HEK293 (cell line): ENCODE data around the gene SHC3.

Experiments
- YY1 ChIP-seq: fragments of 450-650 bp; formaldehyde crosslinking; IDR thresholded peaks from 2 replicates; pipeline ENCODE4 v1.5.1; 2018; ENCODE audit warnings: missing biosample characterization, missing genetic modification characterization
- ZBTB8A ChIP-seq: fragments of 450-650 bp; formaldehyde crosslinking; IDR thresholded peaks from 2 replicates; pipeline ENCODE4 v1.5.1; 2016; ENCODE audit warnings: missing biosample characterization, missing genetic modification characterization
- ZNF174 ChIP-seq: fragments of 450-650 bp; formaldehyde crosslinking; IDR thresholded peaks from 2 replicates; pipeline ENCODE4 v1.5.0; 2017; ENCODE audit warnings: missing biosample characterization, mild to moderate bottlenecking, missing genetic modification characterization
- ZNF211 ChIP-seq: fragments of 450-650 bp; formaldehyde crosslinking; IDR thresholded peaks from 2 replicates; pipeline ENCODE4 v1.5.1; 2016; ENCODE audit warnings: low read depth, missing biosample characterization, missing genetic modification characterization
- ZNF24 ChIP-seq: fragments of 450-650 bp; formaldehyde crosslinking; IDR thresholded peaks from 2 replicates; pipeline ENCODE4 v1.5.1; 2016; ENCODE audit warnings: missing biosample characterization, missing genetic modification characterization
- ZNF311 ChIP-seq: fragments of 450-650 bp; formaldehyde crosslinking; IDR thresholded peaks from 2 replicates; pipeline ENCODE4 v1.5.1; 2017; ENCODE audit warnings: missing biosample characterization, missing genetic modification characterization, borderline replicate concordance
- TF ChIP-seq, protein P1 (sequence below): fragments of 450-650 bp; formaldehyde crosslinking; IDR thresholded peaks from 2 replicates; pipeline ENCODE4 v1.5.1; 2016; ENCODE audit warnings: missing biosample characterization, missing genetic modification characterization
- TF ChIP-seq, protein P2 (sequence below): fragments of 450-650 bp; formaldehyde crosslinking; IDR thresholded peaks from 2 replicates; pipeline ENCODE4 v1.5.1; 2016; ENCODE audit warnings: missing biosample characterization, missing genetic modification characterization, borderline replicate concordance
- TF ChIP-seq, protein P3 (sequence below): fragments of 450-650 bp; formaldehyde crosslinking; IDR thresholded peaks from 2 replicates; pipeline ENCODE4 v1.5.1; 2016; ENCODE audit warnings: missing biosample characterization, missing genetic modification characterization, low read depth
- TF ChIP-seq, protein P4 (sequence below): fragments of 450-650 bp; formaldehyde crosslinking; IDR thresholded peaks from 2 replicates; pipeline ENCODE4 v1.5.1; 2016; ENCODE audit warnings: missing biosample characterization, missing genetic modification characterization
- TF ChIP-seq, protein P5 (sequence below): fragments of 450-650 bp; formaldehyde crosslinking; IDR thresholded peaks from 2 replicates; pipeline ENCODE4 v1.5.1; 2016; ENCODE audit warnings: missing biosample characterization, missing genetic modification characterization
- TF ChIP-seq, protein P6 (sequence below): fragments of 450-650 bp; IDR thresholded peaks from 2 replicates; pipeline ENCODE4 v1.5.1; 2018; ENCODE audit warnings: missing biosample characterization, missing genetic modification characterization

DNA sequence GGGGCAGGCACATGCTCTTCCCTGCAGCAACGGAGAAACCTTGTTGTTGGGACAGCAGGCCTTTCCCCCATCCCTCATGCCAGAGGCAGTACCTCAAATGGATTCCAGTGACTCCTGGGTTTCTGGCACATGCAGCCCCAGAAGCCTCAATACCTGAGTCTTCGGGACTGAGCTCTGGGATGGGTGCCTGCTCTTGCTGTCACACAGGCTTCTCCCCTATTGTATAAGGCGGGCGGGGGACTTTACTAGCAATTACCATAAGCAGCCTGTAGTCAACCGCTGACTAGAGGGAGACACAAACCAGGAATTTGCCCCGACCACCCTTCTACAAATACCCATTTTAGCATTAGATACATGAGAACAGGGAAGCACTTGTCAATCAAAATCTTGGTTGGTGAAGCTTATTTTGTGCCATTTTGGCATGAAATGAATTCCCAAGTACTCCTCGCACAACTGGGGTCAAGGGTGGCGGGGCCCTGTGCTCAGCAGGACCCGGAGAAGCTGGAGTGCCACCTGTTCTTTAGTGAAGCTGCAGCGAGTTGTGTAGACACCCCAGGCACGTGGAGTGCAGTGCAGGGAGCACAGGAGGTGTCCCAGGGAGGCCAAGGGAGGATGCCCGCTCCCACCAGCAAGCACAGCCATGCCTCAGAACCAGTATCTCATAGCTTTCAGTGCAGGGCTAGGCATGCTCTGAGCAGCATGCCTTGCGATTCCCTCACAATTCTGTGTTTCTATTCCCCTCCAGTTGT is 166.2 kb downstream of the SHC3 start:
- TF ChIP-seq, protein P1, sequence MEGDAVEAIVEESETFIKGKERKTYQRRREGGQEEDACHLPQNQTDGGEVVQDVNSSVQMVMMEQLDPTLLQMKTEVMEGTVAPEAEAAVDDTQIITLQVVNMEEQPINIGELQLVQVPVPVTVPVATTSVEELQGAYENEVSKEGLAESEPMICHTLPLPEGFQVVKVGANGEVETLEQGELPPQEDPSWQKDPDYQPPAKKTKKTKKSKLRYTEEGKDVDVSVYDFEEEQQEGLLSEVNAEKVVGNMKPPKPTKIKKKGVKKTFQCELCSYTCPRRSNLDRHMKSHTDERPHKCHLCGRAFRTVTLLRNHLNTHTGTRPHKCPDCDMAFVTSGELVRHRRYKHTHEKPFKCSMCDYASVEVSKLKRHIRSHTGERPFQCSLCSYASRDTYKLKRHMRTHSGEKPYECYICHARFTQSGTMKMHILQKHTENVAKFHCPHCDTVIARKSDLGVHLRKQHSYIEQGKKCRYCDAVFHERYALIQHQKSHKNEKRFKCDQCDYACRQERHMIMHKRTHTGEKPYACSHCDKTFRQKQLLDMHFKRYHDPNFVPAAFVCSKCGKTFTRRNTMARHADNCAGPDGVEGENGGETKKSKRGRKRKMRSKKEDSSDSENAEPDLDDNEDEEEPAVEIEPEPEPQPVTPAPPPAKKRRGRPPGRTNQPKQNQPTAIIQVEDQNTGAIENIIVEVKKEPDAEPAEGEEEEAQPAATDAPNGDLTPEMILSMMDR (tag by site-specific recombination), result no peak
- TF ChIP-seq YY1 (tag by site-specific recombination) (no peak), ZBTB8A (tag by site-specific recombination) (no peak), ZNF24 (tag by site-specific recombination) (no peak), ZNF211 (tag by site-specific recombination) (no peak), ZNF311 (tag by site-specific recombination) (no peak), ZNF174 (tag by site-specific recombination) (no peak)
- TF ChIP-seq, protein P2, sequence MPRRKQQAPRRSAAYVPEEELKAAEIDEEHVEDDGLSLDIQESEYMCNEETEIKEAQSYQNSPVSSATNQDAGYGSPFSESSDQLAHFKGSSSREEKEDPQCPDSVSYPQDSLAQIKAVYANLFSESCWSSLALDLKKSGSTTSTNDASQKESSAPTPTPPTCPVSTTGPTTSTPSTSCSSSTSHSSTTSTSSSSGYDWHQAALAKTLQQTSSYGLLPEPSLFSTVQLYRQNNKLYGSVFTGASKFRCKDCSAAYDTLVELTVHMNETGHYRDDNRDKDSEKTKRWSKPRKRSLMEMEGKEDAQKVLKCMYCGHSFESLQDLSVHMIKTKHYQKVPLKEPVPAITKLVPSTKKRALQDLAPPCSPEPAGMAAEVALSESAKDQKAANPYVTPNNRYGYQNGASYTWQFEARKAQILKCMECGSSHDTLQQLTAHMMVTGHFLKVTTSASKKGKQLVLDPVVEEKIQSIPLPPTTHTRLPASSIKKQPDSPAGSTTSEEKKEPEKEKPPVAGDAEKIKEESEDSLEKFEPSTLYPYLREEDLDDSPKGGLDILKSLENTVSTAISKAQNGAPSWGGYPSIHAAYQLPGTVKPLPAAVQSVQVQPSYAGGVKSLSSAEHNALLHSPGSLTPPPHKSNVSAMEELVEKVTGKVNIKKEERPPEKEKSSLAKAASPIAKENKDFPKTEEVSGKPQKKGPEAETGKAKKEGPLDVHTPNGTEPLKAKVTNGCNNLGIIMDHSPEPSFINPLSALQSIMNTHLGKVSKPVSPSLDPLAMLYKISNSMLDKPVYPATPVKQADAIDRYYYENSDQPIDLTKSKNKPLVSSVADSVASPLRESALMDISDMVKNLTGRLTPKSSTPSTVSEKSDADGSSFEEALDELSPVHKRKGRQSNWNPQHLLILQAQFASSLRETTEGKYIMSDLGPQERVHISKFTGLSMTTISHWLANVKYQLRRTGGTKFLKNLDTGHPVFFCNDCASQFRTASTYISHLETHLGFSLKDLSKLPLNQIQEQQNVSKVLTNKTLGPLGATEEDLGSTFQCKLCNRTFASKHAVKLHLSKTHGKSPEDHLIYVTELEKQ (tag by site-specific recombination), result no peak
- TF ChIP-seq, protein P3, sequence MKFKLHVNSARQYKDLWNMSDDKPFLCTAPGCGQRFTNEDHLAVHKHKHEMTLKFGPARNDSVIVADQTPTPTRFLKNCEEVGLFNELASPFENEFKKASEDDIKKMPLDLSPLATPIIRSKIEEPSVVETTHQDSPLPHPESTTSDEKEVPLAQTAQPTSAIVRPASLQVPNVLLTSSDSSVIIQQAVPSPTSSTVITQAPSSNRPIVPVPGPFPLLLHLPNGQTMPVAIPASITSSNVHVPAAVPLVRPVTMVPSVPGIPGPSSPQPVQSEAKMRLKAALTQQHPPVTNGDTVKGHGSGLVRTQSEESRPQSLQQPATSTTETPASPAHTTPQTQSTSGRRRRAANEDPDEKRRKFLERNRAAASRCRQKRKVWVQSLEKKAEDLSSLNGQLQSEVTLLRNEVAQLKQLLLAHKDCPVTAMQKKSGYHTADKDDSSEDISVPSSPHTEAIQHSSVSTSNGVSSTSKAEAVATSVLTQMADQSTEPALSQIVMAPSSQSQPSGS, result no peak
- TF ChIP-seq, protein P4, sequence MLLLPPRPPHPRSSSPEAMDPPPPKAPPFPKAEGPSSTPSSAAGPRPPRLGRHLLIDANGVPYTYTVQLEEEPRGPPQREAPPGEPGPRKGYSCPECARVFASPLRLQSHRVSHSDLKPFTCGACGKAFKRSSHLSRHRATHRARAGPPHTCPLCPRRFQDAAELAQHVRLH (tag by site-specific recombination), result no peak
- TF ChIP-seq, protein P5, sequence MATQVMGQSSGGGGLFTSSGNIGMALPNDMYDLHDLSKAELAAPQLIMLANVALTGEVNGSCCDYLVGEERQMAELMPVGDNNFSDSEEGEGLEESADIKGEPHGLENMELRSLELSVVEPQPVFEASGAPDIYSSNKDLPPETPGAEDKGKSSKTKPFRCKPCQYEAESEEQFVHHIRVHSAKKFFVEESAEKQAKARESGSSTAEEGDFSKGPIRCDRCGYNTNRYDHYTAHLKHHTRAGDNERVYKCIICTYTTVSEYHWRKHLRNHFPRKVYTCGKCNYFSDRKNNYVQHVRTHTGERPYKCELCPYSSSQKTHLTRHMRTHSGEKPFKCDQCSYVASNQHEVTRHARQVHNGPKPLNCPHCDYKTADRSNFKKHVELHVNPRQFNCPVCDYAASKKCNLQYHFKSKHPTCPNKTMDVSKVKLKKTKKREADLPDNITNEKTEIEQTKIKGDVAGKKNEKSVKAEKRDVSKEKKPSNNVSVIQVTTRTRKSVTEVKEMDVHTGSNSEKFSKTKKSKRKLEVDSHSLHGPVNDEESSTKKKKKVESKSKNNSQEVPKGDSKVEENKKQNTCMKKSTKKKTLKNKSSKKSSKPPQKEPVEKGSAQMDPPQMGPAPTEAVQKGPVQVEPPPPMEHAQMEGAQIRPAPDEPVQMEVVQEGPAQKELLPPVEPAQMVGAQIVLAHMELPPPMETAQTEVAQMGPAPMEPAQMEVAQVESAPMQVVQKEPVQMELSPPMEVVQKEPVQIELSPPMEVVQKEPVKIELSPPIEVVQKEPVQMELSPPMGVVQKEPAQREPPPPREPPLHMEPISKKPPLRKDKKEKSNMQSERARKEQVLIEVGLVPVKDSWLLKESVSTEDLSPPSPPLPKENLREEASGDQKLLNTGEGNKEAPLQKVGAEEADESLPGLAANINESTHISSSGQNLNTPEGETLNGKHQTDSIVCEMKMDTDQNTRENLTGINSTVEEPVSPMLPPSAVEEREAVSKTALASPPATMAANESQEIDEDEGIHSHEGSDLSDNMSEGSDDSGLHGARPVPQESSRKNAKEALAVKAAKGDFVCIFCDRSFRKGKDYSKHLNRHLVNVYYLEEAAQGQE (tag by site-specific recombination), result no peak
- TF ChIP-seq, protein P6, sequence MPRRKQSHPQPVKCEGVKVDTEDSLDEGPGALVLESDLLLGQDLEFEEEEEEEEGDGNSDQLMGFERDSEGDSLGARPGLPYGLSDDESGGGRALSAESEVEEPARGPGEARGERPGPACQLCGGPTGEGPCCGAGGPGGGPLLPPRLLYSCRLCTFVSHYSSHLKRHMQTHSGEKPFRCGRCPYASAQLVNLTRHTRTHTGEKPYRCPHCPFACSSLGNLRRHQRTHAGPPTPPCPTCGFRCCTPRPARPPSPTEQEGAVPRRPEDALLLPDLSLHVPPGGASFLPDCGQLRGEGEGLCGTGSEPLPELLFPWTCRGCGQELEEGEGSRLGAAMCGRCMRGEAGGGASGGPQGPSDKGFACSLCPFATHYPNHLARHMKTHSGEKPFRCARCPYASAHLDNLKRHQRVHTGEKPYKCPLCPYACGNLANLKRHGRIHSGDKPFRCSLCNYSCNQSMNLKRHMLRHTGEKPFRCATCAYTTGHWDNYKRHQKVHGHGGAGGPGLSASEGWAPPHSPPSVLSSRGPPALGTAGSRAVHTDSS (tag by site-specific recombination), result no peak
